Mesothelial cell of epicardium (in vitro differentiated cells): Measurements from ENCODE around the gene MAPKBP1. TPM values are rescaled to one million over a fixed set of nuclear protein-coding genes. Genes with fewer than 3 reads are reported as not detected.

ENCODE experiments used
- DNase-seq, 2 experiments: peaks; one replicate each; pipeline ENCODE4 v3.0.0; 2021; ENCODE audit warnings: low spot score in 2 of 2; ENCODE audit not compliant: unreplicated experiment in 2 of 2
- H3K27ac Mint-ChIP-seq: 2 replicates; pipeline ENCODE4 v1.8.0; 2021; ENCODE audit warnings: mixed read lengths
- H3K27me3 Mint-ChIP-seq: 2 replicates; pipeline ENCODE4 v1.8.0; 2021; ENCODE audit warnings: low read depth, mixed read lengths
- H3K36me3 Mint-ChIP-seq: 2 replicates; pipeline ENCODE4 v1.8.0; 2021; ENCODE audit warnings: mixed read lengths
- H3K4me1 Mint-ChIP-seq: 2 replicates; pipeline ENCODE4 v1.8.0; 2021; ENCODE audit warnings: mixed read lengths
- H3K4me3 Mint-ChIP-seq: 2 replicates; pipeline ENCODE4 v1.8.0; 2021; ENCODE audit warnings: mild to moderate bottlenecking, moderate library complexity, mixed read lengths
- H3K9me3 Mint-ChIP-seq: 2 replicates; pipeline ENCODE4 v1.8.0; 2021; ENCODE audit warnings: mixed read lengths
- CTCF ChIP-seq: fragments of 200-600 bp; sonication (generic); IDR thresholded peaks from one replicate; pipeline ENCODE4 v1.5.0; 2021; ENCODE audit warnings: antibody characterized with exemption; ENCODE audit not compliant: unreplicated experiment
- total RNA-seq: library from RNA; stranded (reverse); gene quantifications from 3 replicates; pipeline ENCODE4 v1.2.1, GENCODE V29; 2021

Gene MAPKBP1
- total RNA-seq, 1 donor from 2014 or later, result 40.8 TPM

GRCh38 chr15:41817327-41817726 is 43.0 kb downstream of the MAPKBP1 start:
- H3K36me3 Mint-ChIP-seq, result peaks cover 28% of the 10 kb centered on the region
- H3K9me3 Mint-ChIP-seq, result no peaks in the 10 kb centered on the region
- H3K4me3 Mint-ChIP-seq, result no peak overlapping the region
- H3K27me3 Mint-ChIP-seq, result no peaks in the 10 kb centered on the region
- H3K4me1 Mint-ChIP-seq, result no peaks in the 10 kb centered on the region
- H3K27ac Mint-ChIP-seq, result no peak overlapping the region
- DNase-seq, result no peak
- no peak for TF ChIP-seq CTCF

GRCh38 chr15:41817781-41818180 is 43.5 kb downstream of the MAPKBP1 start:
- no peaks in the 10 kb centered on the region for H3K4me1 Mint-ChIP-seq
- H3K36me3 Mint-ChIP-seq, result peaks cover 28% of the 10 kb centered on the region
- H3K27ac Mint-ChIP-seq, result no peak overlapping the region
- H3K4me3 Mint-ChIP-seq, result no peak overlapping the region
- DNase-seq, result no peak
- H3K9me3 Mint-ChIP-seq, result no peaks in the 10 kb centered on the region
- no peak for TF ChIP-seq CTCF
- no peaks in the 10 kb centered on the region for H3K27me3 Mint-ChIP-seq

GRCh38 chr15:41819455-41820050 is 45.3 kb downstream of the MAPKBP1 start:
- no peaks in the 10 kb centered on the region for H3K4me1 Mint-ChIP-seq
- no peak overlapping the region for H3K27ac Mint-ChIP-seq
- peaks cover 34% of the 10 kb centered on the region for H3K36me3 Mint-ChIP-seq
- no peak for TF ChIP-seq CTCF
- no peak for DNase-seq
- no peak overlapping the region for H3K4me3 Mint-ChIP-seq
- H3K27me3 Mint-ChIP-seq, result no peaks in the 10 kb centered on the region
- H3K9me3 Mint-ChIP-seq, result no peaks in the 10 kb centered on the region

- TF ChIP-seq CTCF, result no peak
- no peaks in the 10 kb centered on the region for H3K27me3 Mint-ChIP-seq
- no peak overlapping the region for H3K4me3 Mint-ChIP-seq
- DNase-seq, result no peak
- H3K36me3 Mint-ChIP-seq, result peaks cover 32% of the 10 kb centered on the region
- no peak overlapping the region for H3K27ac Mint-ChIP-seq
- H3K9me3 Mint-ChIP-seq, result no peaks in the 10 kb centered on the region
- no peaks in the 10 kb centered on the region for H3K4me1 Mint-ChIP-seq
Observed at GRCh38 chr15:41820791-41821423, 46.6 kb downstream of the MAPKBP1 start.

- H3K4me3 Mint-ChIP-seq, result no peak overlapping the region
- no peak for TF ChIP-seq CTCF
- no peak overlapping the region for H3K27ac Mint-ChIP-seq
- no peaks in the 10 kb centered on the region for H3K4me1 Mint-ChIP-seq
- H3K27me3 Mint-ChIP-seq, result no peaks in the 10 kb centered on the region
- peaks cover 28% of the 10 kb centered on the region for H3K36me3 Mint-ChIP-seq
- DNase-seq, result no peak
- no peaks in the 10 kb centered on the region for H3K9me3 Mint-ChIP-seq
Observed at GRCh38 chr15:41821831-41822230, 47.5 kb downstream of the MAPKBP1 start.
